SK-N-SH treated with all-trans-retinoic acid at 6 μM for 48 hours (cell line): ENCODE data around the gene GRK6.

Experiments used
- ATAC-seq: fragments of 200-7000 bp; cut with Tn5 transposase; 3 replicates; pipeline ENCODE4 v1.9.1; 2020; ENCODE audit warnings: mild to moderate bottlenecking, moderate library complexity
- ARNTL ChIP-seq: fragments of 450-650 bp; formaldehyde crosslinking; IDR thresholded peaks from 2 replicates; pipeline ENCODE4 v1.5.0; 2020; ENCODE audit warnings: low read depth, mild to moderate bottlenecking, moderate library complexity, borderline replicate concordance
- ESRRG ChIP-seq: fragments of 250-450 bp; sonication (Bioruptor Pico); IDR thresholded peaks from 2 replicates; pipeline ENCODE4 v1.6.1; 2021; ENCODE audit warnings: mild to moderate bottlenecking
- ISL1 ChIP-seq: fragments of 250-450 bp; sonication (Bioruptor Pico); IDR thresholded peaks from 2 replicates; pipeline ENCODE4 v2.1.2; 2022; ENCODE audit warnings: mild to moderate bottlenecking, moderate library complexity
- OSR1 ChIP-seq: fragments of 250-450 bp; sonication (Bioruptor Pico); IDR thresholded peaks from 2 replicates; pipeline ENCODE4 v1.8.0; 2022; ENCODE audit warnings: moderate library complexity, mild to moderate bottlenecking, inconsistent platforms
- PPARA ChIP-seq: fragments of 250-450 bp; sonication (Bioruptor Pico); IDR thresholded peaks from 2 replicates; pipeline ENCODE4 v1.5.0; 2020; ENCODE audit warnings: mild to moderate bottlenecking, borderline replicate concordance
- RARB ChIP-seq: fragments of 250-450 bp; sonication (Bioruptor Pico); IDR thresholded peaks from 2 replicates; pipeline ENCODE4 v1.8.0; 2021; ENCODE audit warnings: mild to moderate bottlenecking, moderate library complexity
- SNAI2 ChIP-seq: fragments of 250-450 bp; sonication (Bioruptor Pico); IDR thresholded peaks from 2 replicates; pipeline ENCODE4 v1.5.0; 2020; ENCODE audit warnings: mild to moderate bottlenecking, moderate library complexity
- TCF4 ChIP-seq: fragments of 250-450 bp; sonication (Bioruptor Pico); IDR thresholded peaks from 2 replicates; pipeline ENCODE4 v1.8.0; 2021; ENCODE audit warnings: mild to moderate bottlenecking, moderate library complexity, borderline replicate concordance
- TOX ChIP-seq: fragments of 250-450 bp; sonication (Bioruptor Pico); IDR thresholded peaks from 2 replicates; pipeline ENCODE4 v1.8.0; 2021; ENCODE audit warnings: mild to moderate bottlenecking, moderate library complexity, borderline replicate concordance
- ZC3H10 ChIP-seq: fragments of 250-450 bp; sonication (Bioruptor Pico); IDR thresholded peaks from 2 replicates; pipeline ENCODE4 v1.5.1; 2021; ENCODE audit warnings: mild to moderate bottlenecking, moderate library complexity
- ZFP3 ChIP-seq: fragments of 250-450 bp; sonication (Bioruptor Pico); IDR thresholded peaks from 2 replicates; pipeline ENCODE4 v1.5.0; 2020; ENCODE audit warnings: mild to moderate bottlenecking, moderate library complexity
- ZFP30 ChIP-seq: fragments of 450-650 bp; formaldehyde crosslinking; IDR thresholded peaks from 2 replicates; pipeline ENCODE4 v1.5.0; 2022; ENCODE audit warnings: mild to moderate bottlenecking, moderate library complexity
- ZNF565 ChIP-seq: fragments of 450-650 bp; formaldehyde crosslinking; conservative IDR thresholded peaks from 2 replicates; pipeline ENCODE4 v1.5.0; 2020; ENCODE audit warnings: low read depth, mild to moderate bottlenecking, moderate library complexity
- ZNF70 ChIP-seq: fragments of 450-650 bp; formaldehyde crosslinking; IDR thresholded peaks from 2 replicates; pipeline ENCODE4 v1.5.0; 2020; ENCODE audit warnings: mild to moderate bottlenecking, moderate library complexity
- TF ChIP-seq, protein P1 (sequence below): fragments of 250-450 bp; sonication (Bioruptor Pico); IDR thresholded peaks from 2 replicates; pipeline ENCODE4 v1.5.0; 2020; ENCODE audit warnings: mild to moderate bottlenecking, moderate library complexity
- TF ChIP-seq, protein P2 (sequence below): fragments of 250-450 bp; sonication (Bioruptor Pico); IDR thresholded peaks from 2 replicates; pipeline ENCODE4 v1.5.1; 2021; ENCODE audit warnings: mild to moderate bottlenecking, moderate library complexity
- TF ChIP-seq, protein P3 (sequence below): fragments of 250-450 bp; sonication (Bioruptor Pico); IDR thresholded peaks from 2 replicates; pipeline ENCODE4 v1.5.1; 2020; ENCODE audit warnings: low read depth, mild to moderate bottlenecking, moderate library complexity
- TF ChIP-seq, protein P4 (sequence below): fragments of 250-450 bp; sonication (Bioruptor Pico); IDR thresholded peaks from 2 replicates; pipeline ENCODE4 v1.8.0; 2020; ENCODE audit warnings: mild to moderate bottlenecking, moderate library complexity, borderline replicate concordance

GRK6 gene

GRCh38 chr5:177454397-177455035, 28.0 kb downstream of the GRK6 start (continued):
- TF ChIP-seq, protein P1, sequence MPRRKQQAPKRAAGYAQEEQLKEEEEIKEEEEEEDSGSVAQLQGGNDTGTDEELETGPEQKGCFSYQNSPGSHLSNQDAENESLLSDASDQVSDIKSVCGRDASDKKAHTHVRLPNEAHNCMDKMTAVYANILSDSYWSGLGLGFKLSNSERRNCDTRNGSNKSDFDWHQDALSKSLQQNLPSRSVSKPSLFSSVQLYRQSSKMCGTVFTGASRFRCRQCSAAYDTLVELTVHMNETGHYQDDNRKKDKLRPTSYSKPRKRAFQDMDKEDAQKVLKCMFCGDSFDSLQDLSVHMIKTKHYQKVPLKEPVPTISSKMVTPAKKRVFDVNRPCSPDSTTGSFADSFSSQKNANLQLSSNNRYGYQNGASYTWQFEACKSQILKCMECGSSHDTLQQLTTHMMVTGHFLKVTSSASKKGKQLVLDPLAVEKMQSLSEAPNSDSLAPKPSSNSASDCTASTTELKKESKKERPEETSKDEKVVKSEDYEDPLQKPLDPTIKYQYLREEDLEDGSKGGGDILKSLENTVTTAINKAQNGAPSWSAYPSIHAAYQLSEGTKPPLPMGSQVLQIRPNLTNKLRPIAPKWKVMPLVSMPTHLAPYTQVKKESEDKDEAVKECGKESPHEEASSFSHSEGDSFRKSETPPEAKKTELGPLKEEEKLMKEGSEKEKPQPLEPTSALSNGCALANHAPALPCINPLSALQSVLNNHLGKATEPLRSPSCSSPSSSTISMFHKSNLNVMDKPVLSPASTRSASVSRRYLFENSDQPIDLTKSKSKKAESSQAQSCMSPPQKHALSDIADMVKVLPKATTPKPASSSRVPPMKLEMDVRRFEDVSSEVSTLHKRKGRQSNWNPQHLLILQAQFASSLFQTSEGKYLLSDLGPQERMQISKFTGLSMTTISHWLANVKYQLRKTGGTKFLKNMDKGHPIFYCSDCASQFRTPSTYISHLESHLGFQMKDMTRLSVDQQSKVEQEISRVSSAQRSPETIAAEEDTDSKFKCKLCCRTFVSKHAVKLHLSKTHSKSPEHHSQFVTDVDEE (CRISPR knock-in tag) = no peak
- no peak for TF ChIP-seq ZNF70 (CRISPR knock-in tag)
- TF ChIP-seq ZFP3 (CRISPR knock-in tag) = peak; percentile 65
- no peak for TF ChIP-seq TCF4 (CRISPR knock-in tag)
- TF ChIP-seq ESRRG (CRISPR knock-in tag) = no peak
- TF ChIP-seq, protein P2, sequence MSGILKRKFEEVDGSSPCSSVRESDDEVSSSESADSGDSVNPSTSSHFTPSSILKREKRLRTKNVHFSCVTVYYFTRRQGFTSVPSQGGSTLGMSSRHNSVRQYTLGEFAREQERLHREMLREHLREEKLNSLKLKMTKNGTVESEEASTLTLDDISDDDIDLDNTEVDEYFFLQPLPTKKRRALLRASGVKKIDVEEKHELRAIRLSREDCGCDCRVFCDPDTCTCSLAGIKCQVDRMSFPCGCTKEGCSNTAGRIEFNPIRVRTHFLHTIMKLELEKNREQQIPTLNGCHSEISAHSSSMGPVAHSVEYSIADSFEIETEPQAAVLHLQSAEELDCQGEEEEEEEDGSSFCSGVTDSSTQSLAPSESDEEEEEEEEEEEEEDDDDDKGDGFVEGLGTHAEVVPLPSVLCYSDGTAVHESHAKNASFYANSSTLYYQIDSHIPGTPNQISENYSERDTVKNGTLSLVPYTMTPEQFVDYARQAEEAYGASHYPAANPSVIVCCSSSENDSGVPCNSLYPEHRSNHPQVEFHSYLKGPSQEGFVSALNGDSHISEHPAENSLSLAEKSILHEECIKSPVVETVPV (CRISPR knock-in tag) = no peak
- peak; percentile 62; the same call in 1 of the 2 replicates for TF ChIP-seq ZFP30 (CRISPR knock-in tag)
- no peak for TF ChIP-seq PPARA (CRISPR knock-in tag)
- TF ChIP-seq RARB (CRISPR knock-in tag) = no peak
- TF ChIP-seq, protein P3, sequence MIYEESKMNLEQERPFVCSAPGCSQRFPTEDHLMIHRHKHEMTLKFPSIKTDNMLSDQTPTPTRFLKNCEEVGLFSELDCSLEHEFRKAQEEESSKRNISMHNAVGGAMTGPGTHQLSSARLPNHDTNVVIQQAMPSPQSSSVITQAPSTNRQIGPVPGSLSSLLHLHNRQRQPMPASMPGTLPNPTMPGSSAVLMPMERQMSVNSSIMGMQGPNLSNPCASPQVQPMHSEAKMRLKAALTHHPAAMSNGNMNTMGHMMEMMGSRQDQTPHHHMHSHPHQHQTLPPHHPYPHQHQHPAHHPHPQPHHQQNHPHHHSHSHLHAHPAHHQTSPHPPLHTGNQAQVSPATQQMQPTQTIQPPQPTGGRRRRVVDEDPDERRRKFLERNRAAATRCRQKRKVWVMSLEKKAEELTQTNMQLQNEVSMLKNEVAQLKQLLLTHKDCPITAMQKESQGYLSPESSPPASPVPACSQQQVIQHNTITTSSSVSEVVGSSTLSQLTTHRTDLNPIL (CRISPR knock-in tag) = no peak
- TF ChIP-seq ZNF565 = peak; percentile 81; the same call in 1 of the 2 replicates

DNA sequence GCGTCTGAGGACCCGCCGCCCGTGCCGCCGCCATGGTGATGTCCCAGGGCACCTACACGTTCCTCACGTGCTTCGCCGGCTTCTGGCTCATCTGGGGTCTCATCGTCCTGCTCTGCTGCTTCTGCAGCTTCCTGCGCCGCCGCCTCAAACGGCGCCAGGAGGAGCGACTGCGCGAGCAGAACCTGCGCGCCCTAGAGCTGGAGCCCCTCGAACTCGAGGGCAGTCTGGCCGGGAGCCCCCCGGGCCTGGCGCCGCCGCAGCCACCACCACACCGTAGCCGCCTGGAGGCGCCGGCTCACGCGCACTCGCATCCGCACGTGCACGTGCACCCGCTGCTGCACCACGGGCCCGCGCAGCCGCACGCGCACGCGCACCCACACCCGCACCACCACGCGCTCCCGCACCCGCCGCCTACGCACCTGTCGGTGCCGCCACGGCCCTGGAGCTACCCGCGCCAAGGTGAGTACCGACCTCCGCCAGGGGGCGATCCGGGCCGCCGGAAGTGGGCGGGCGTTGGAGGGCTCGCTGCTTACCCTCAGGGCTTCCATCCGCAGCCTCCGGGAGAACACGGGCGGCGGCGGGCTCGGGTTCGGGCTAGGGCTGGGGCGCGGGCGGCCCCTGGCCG, 28.7 kb downstream of the GRK6 start:
- TF ChIP-seq ZNF565 (no peak), ZFP30 (CRISPR knock-in tag) (no peak), ESRRG (CRISPR knock-in tag) (no peak; the same call in 1 of the 2 replicates), SNAI2 (peak; percentile 85), ISL1 (CRISPR knock-in tag) (no peak), ARNTL (CRISPR knock-in tag) (no peak), TCF4 (CRISPR knock-in tag) (no peak), ZC3H10 (CRISPR knock-in tag) (no peak), ZFP3 (CRISPR knock-in tag) (peak; percentile 68; the same call in 1 of the 2 replicates), TOX (CRISPR knock-in tag) (no peak), OSR1 (CRISPR knock-in tag) (no peak), ZNF70 (CRISPR knock-in tag) (0 out of 2 replicates have a peak, but pooled peaks have one; percentile 22)
- TF ChIP-seq, protein P4, sequence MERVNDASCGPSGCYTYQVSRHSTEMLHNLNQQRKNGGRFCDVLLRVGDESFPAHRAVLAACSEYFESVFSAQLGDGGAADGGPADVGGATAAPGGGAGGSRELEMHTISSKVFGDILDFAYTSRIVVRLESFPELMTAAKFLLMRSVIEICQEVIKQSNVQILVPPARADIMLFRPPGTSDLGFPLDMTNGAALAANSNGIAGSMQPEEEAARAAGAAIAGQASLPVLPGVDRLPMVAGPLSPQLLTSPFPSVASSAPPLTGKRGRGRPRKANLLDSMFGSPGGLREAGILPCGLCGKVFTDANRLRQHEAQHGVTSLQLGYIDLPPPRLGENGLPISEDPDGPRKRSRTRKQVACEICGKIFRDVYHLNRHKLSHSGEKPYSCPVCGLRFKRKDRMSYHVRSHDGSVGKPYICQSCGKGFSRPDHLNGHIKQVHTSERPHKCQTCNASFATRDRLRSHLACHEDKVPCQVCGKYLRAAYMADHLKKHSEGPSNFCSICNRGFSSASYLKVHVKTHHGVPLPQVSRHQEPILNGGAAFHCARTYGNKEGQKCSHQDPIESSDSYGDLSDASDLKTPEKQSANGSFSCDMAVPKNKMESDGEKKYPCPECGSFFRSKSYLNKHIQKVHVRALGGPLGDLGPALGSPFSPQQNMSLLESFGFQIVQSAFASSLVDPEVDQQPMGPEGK (CRISPR knock-in tag) = no peak
- TF ChIP-seq, protein P3 (CRISPR knock-in tag) = no peak
- TF ChIP-seq, protein P2 (CRISPR knock-in tag) = no peak
- TF ChIP-seq, protein P1 (CRISPR knock-in tag) = peak; percentile 45; the same call in 1 of the 2 replicates
- ATAC-seq = peak; percentile 31
